GM12878 (cell line): ENCODE results near the gene CSF2. TPM values are rescaled to one million over a fixed set of nuclear protein-coding genes. Genes with fewer than 3 reads are reported as not detected.
"Not testable (repeated sequence)": the region's sequence is repeated elsewhere in the genome, so short reads cannot be mapped to it uniquely, and the experiment has no call there.

Source experiments
- ATAC-seq: fragments of 200-7000 bp; cut with Tn5 transposase; 3 replicates; pipeline ENCODE4 v1.9.1; 2020; ENCODE audit warnings: mild to moderate bottlenecking, moderate library complexity
- BruUV-seq: library from RNA; stranded (reverse); fragments of 400-500 nt; replicated peaks from 2 replicates; lab custom pipeline; 2021; lab: Mats Ljungman, UMichigan
- CTCF ChIA-PET: fragments of 300-600 bp; sonication (Branson Sonifier 250); formaldehyde crosslinking; extraction: SDS; loops from one replicate; lab custom pipeline; 2021; ENCODE audit warnings: inconsistent platforms; lab: Yijun Ruan, JAX
- POLR2A ChIA-PET: fragments of 350-600 bp; formaldehyde crosslinking; extraction: SDS; loops from one replicate; lab custom pipeline; 2021; ENCODE audit warnings: inconsistent platforms; lab: Charles Lee
- RAD21 ChIA-PET: fragments of 300-600 bp; sonication (Branson Sonifier 250); formaldehyde crosslinking; loops from one replicate; lab custom pipeline; 2023; ENCODE audit warnings: antibody characterized with exemption; ENCODE audit not compliant: unreplicated experiment; lab: Charles Lee
- SMC1A ChIA-PET: fragments of 300-600 bp; sonication (Branson Sonifier 250); formaldehyde crosslinking; loops from one replicate; lab custom pipeline; 2023; ENCODE audit not compliant: unreplicated experiment, uncharacterized antibody; lab: Charles Lee
- DNase-seq: peaks from one replicate; pipeline ENCODE4 v3.0.0-alpha.2; 2011; ENCODE audit warnings: low read depth, low spot score
- FAIRE-seq: peaks from 3 replicates; lab custom pipeline; 2011; peaks lifted over from hg19 to GRCh38; lab: Jason Lieb, UNC
- H2AFZ ChIP-seq: 2 replicates; pipeline ENCODE4 v1.6.0; 2011; ENCODE audit warnings: low read depth, low read length, control low read depth; ENCODE audit not compliant: control insufficient read depth
- H3K27ac ChIP-seq: 2 replicates; pipeline ENCODE4 v1.5.1; 2011; ENCODE audit warnings: control low read depth; ENCODE audit not compliant: control insufficient read depth, insufficient read depth
- H3K27me3 ChIP-seq, 2 experiments: replicated peaks in 1 of 2; 2 replicates each; pipeline versions ENCODE4 v1.6.0 to v1.6.1; 2011; ENCODE audit warnings: low read length in 1 of 2; ENCODE audit not compliant: control insufficient read depth in 2 of 2, insufficient read depth in 2 of 2
- H3K36me3 ChIP-seq, 2 experiments: 2 replicates each; pipeline ENCODE4 v1.5.1; 2011; ENCODE audit warnings: low read length in 1 of 2; ENCODE audit not compliant: control insufficient read depth in 2 of 2, insufficient read depth in 2 of 2
- H3K4me1 ChIP-seq: 2 replicates; pipeline ENCODE4 v1.6.1; 2011; ENCODE audit warnings: mild to moderate bottlenecking, low read length, moderate library complexity, mixed read lengths; ENCODE audit not compliant: control insufficient read depth, insufficient read depth
- H3K4me2 ChIP-seq: 2 replicates; pipeline ENCODE4 v1.6.0; 2011; ENCODE audit warnings: control low read depth; ENCODE audit not compliant: control insufficient read depth, insufficient read depth
- H3K4me3 ChIP-seq: fragments of 200-600 bp; sonication (generic); 2 replicates; pipeline ENCODE4 v1.5.1; 2016
- H3K79me2 ChIP-seq: 2 replicates; pipeline ENCODE4 v1.6.0; 2011; ENCODE audit warnings: low read length; ENCODE audit not compliant: control insufficient read depth, insufficient read depth
- H3K9ac ChIP-seq: 2 replicates; pipeline ENCODE4 v1.8.0; 2011; ENCODE audit warnings: low read length, control low read depth, mixed read lengths; ENCODE audit not compliant: control insufficient read depth, insufficient read depth
- H3K9me3 ChIP-seq: replicated peaks from 3 replicates; pipeline ENCODE4 v1.5.1; 2011; ENCODE audit warnings: mild to moderate bottlenecking, low read length; ENCODE audit not compliant: control insufficient read depth, insufficient read depth
- H4K20me1 ChIP-seq: 2 replicates; pipeline ENCODE4 v1.6.0; 2011; ENCODE audit not compliant: control insufficient read depth, insufficient read depth
- WGBS: methylation state at CpG from one replicate; pipeline ENCODE4 v1.1.6; 2016; ENCODE audit warnings: low lambda C conversion rate; ENCODE audit not compliant: insufficient replicate concordance, insufficient coverage; ENCODE audit errors: missing lambda C conversion rate; 5-methylcytosine and 5-hydroxymethylcytosine counted together
- in situ Hi-C: fragments of 300-500 bp; cut with MboI; formaldehyde crosslinking; loops from 9 replicates; pipeline ENCODE4 v1.14.3; 2018; ENCODE audit warnings: mixed read lengths
- intact Hi-C: fragments of 100-400 bp; cut with micrococcal nuclease; formaldehyde crosslinking; loops from one replicate; pipeline ENCODE4 v1.14.2; 2022; ENCODE audit not compliant: unreplicated experiment
- polyA plus RNA-seq, 11 experiments: library from polyadenylated mRNA; depleted of rRNA in 4 of 11; unstranded in 6 of 11; stranded (reverse) in 5 of 11; fragments of >200 nt; fragmentation: Nextera tagmentation in 4 of 11; fragmentation: Illumina TruSeq in 1 of 11; extraction: Ambion mirVana in 4 of 11; extraction: Trizol in 1 of 11; gene quantifications; 1 replicate in 1 of 11; 2 replicates in 10 of 11; pipeline versions ENCODE4 v1.2.1 to v1.2.3, GENCODE V29; 2011 to 2016; ENCODE audit warnings: inconsistent platforms in 2 of 11, missing spikeins in 2 of 11, low read depth in 1 of 11
- total RNA-seq, 4 experiments: library from RNA; depleted of rRNA in 3 of 4; stranded (reverse); fragments of >200 nt in 3 of 4; fragmentation: Illumina TruSeq in 1 of 4; extraction: Trizol in 1 of 4; gene quantifications; 2 replicates each; pipeline versions ENCODE4 v1.2.1 to v1.2.3, GENCODE V29; 2013 to 2021
- TF ChIP-seq, protein P1 (sequence below): fragments of 450-650 bp; formaldehyde crosslinking; IDR thresholded peaks from 2 replicates; pipeline ENCODE4 v1.4.0; 2020; ENCODE audit warnings: mild to moderate bottlenecking, moderate library complexity

CSF2 gene
- total and polyA plus RNA-seq, 10 of the 15 experiments (the other 5 are each of a cell fraction or from before 2014, with no cell fraction given), result 0.15 to 2.0 (median 0.69) TPM; not detected in 2

DNA sequence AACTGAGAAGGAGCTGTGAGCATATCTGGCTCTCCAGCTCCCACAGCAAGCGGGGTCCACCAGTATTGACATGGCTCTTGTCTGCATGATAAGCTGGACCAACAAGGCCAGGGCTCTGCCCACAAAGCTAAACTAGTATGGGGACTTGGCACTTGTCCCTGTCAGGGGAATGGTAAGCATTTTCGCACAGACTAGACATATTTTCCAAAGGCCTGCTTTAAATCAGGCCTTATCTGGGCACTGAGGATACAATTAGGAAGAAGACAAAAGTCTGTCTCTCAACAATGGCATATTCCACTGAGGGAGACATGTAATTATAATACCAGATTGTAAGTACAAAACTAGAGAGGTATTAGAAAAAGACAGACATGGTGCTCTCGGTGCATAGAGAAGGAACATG is 32.1 kb downstream of the CSF2 start:
- ATAC-seq, result no peak

DNA sequence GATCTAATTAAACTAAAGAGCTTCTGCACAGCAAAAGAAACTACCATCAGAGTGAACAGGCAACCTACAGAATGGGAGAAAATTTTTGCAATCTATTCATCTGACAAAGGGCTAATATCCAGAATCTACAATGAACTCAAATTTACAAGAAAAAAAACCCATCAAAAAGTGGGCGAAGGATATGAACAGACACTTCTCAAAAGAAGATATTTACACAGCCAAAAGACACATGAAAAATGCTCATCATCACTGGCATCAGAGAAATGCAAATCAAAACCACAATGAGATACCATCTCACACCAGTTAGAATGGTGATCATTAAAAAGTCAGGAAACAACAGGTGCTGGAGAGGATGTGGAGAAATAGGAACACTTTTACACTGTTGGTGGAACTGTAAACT is 34.9 kb downstream of the CSF2 start:
- ATAC-seq, H2AFZ ChIP-seq, H3K27me3 ChIP-seq, H3K9me3 ChIP-seq, intact Hi-C loops, RAD21 ChIA-PET, H4K20me1 ChIP-seq, FAIRE-seq, DNase-seq, H3K36me3 ChIP-seq, BruUV-seq, in situ Hi-C loops, H3K27ac ChIP-seq, H3K4me2 ChIP-seq, H3K9ac ChIP-seq, H3K4me3 ChIP-seq, POLR2A ChIA-PET, H3K79me2 ChIP-seq, CTCF ChIA-PET: not testable (repeated sequence)
- 100% methylated on average over 1 of the region's 1 CpG for WGBS
- SMC1A ChIA-PET, result interaction anchor here (0.7 kb wide), 1 partner anchor 312 kb away, joined by 3 read pairs; no protein-coding TSS in a partner anchor
- H3K4me1 ChIP-seq, result peaks cover 17% of the 10 kb centered on the region

More for the DNA sequence above, 32.1 kb downstream of the CSF2 start:
- Histone ChIP-seq H3K4me1 (peaks cover 45% of the 10 kb centered on the region), H2AFZ (no peak overlapping the region), H3K27ac (no peak overlapping the region), H3K36me3 (no peaks in the 10 kb centered on the region), H3K4me3 (no peak overlapping the region), H3K27me3 (no peaks in the 10 kb centered on the region), H3K4me2 (no peak overlapping the region), H3K9ac (no peak overlapping the region), H3K79me2 (no peaks in the 10 kb centered on the region), H3K9me3 (no peaks in the 10 kb centered on the region), H4K20me1 (no peaks in the 10 kb centered on the region)
- ChIA-PET POLR2A (interaction anchor here (1.1 to 1.2 kb wide), 2 partner anchors 11 to 18 kb away, joined by 3 to 4 read pairs; no protein-coding TSS in a partner anchor), CTCF (interaction anchor here (0.9 kb wide), 1 partner anchor 43 kb away, joined by 3 read pairs; no protein-coding TSS in a partner anchor), RAD21 (no interaction called here), SMC1A (interaction anchor here (0.6 kb wide), 1 partner anchor 831 kb away, joined by 3 read pairs; no protein-coding TSS in a partner anchor)
- in situ Hi-C loops, result no loop called here
- FAIRE-seq (no peak), DNase-seq (no peak)
- WGBS, result 97% methylated on average over 3 of the region's 3 CpGs
- TF ChIP-seq, protein P1, sequence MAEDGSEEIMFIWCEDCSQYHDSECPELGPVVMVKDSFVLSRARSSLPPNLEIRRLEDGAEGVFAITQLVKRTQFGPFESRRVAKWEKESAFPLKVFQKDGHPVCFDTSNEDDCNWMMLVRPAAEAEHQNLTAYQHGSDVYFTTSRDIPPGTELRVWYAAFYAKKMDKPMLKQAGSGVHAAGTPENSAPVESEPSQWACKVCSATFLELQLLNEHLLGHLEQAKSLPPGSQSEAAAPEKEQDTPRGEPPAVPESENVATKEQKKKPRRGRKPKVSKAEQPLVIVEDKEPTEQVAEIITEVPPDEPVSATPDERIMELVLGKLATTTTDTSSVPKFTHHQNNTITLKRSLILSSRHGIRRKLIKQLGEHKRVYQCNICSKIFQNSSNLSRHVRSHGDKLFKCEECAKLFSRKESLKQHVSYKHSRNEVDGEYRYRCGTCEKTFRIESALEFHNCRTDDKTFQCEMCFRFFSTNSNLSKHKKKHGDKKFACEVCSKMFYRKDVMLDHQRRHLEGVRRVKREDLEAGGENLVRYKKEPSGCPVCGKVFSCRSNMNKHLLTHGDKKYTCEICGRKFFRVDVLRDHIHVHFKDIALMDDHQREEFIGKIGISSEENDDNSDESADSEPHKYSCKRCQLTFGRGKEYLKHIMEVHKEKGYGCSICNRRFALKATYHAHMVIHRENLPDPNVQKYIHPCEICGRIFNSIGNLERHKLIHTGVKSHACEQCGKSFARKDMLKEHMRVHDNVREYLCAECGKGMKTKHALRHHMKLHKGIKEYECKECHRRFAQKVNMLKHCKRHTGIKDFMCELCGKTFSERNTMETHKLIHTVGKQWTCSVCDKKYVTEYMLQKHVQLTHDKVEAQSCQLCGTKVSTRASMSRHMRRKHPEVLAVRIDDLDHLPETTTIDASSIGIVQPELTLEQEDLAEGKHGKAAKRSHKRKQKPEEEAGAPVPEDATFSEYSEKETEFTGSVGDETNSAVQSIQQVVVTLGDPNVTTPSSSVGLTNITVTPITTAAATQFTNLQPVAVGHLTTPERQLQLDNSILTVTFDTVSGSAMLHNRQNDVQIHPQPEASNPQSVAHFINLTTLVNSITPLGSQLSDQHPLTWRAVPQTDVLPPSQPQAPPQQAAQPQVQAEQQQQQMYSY (CRISPR knock-in tag), result no peak
- BruUV-seq, result no TSS peak
- intact Hi-C loops, result no loop called here

DNA sequence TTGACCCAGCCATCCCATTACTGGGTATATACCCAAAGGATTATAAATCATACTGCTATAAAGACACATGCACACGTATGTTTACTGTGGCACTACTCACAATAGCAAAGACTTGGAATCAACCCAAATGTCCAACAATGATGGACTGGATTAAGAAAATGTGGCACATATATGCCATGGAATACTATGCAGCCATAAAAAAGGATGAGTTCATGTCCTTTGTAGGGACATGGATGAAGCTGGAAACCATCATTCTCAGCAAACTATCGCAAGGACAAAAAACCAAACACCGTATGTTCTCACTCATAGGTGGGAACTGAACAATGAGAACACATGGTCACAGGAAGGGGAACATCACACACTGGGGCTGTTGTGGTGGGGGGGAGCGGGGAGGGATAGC is 35.4 kb downstream of the CSF2 start:
- H3K27me3 ChIP-seq, H3K4me2 ChIP-seq, H3K36me3 ChIP-seq, H2AFZ ChIP-seq, RAD21 ChIA-PET, FAIRE-seq, H3K27ac ChIP-seq, H3K4me3 ChIP-seq, CTCF ChIA-PET, H3K79me2 ChIP-seq, in situ Hi-C loops, SMC1A ChIA-PET, DNase-seq, BruUV-seq, POLR2A ChIA-PET, H3K9me3 ChIP-seq, H4K20me1 ChIP-seq, H3K9ac ChIP-seq, intact Hi-C loops, ATAC-seq: not testable (repeated sequence)
- H3K4me1 ChIP-seq, result peaks cover 13% of the 10 kb centered on the region
- 100% methylated on average over 2 of the region's 4 CpGs for WGBS
